HCEC 1CT (cell line): ENCODE results near the gene OGT.
"Not testable (repeated sequence)": the region's sequence is repeated elsewhere in the genome, so short reads cannot be mapped to it uniquely, and the experiment has no call there.

ENCODE experiments used
- DNase-seq: peaks from one replicate; pipeline ENCODE4 v3.0.0-alpha.2; 2017

The OGT gene

GRCh38 chrX:71532753-71533425, at the start of gene OGT:
OGT (plus strand) TSS chrX:71533104; CDS start chrX:71533300, 196 bp downstream.
- peak; percentile 94 for DNase-seq

GRCh38 chrX:71487814-71488213, 45.1 kb upstream of the OGT start:
- no peak for DNase-seq

- DNase-seq = no peak
Observed at GRCh38 chrX:71489540-71489939, 43.4 kb upstream of the OGT start.

- DNase-seq = no peak
Observed at GRCh38 chrX:71492231-71493065, 40.5 kb upstream of the OGT start.

GRCh38 chrX:71493111-71493613, 39.7 kb upstream of the OGT start:
- no peak for DNase-seq

GRCh38 chrX:71495979-71496378, 36.9 kb upstream of the OGT start:
- DNase-seq = not testable (repeated sequence)

GRCh38 chrX:71496476-71496875, 36.4 kb upstream of the OGT start:
- DNase-seq = no peak

GRCh38 chrX:71502080-71502479, 30.8 kb upstream of the OGT start:
- DNase-seq = not testable (repeated sequence)

GRCh38 chrX:71504346-71504745, 28.6 kb upstream of the OGT start:
- DNase-seq = no peak

- no peak for DNase-seq
Observed at GRCh38 chrX:71509289-71509688, 23.6 kb upstream of the OGT start.

GRCh38 chrX:71510161-71510560, 22.7 kb upstream of the OGT start:
- DNase-seq = no peak

- DNase-seq = not testable (repeated sequence)
Observed at GRCh38 chrX:71513731-71514130, 19.2 kb upstream of the OGT start.

- DNase-seq = no peak
Observed at GRCh38 chrX:71514367-71515037, 18.4 kb upstream of the OGT start.

GRCh38 chrX:71515038-71515396, 17.9 kb upstream of the OGT start:
- no peak for DNase-seq

GRCh38 chrX:71525316-71525715, 7.6 kb upstream of the OGT start:
- no peak for DNase-seq

- DNase-seq = peak; percentile 43
Observed at GRCh38 chrX:71532078-71532752, 689 bp upstream of the OGT start.

GRCh38 chrX:71533516-71533850, 579 bp downstream of the OGT start:
- DNase-seq = no peak

GRCh38 chrX:71533851-71534561, 1.1 kb downstream of the OGT start:
- DNase-seq = peak; percentile 44

GRCh38 chrX:71534773-71535544, 2.1 kb downstream of the OGT start:
- DNase-seq = no peak

- no peak for DNase-seq
Observed at GRCh38 chrX:71536285-71536684, 3.4 kb downstream of the OGT start.

GRCh38 chrX:71537743-71538142, 4.8 kb downstream of the OGT start:
- no peak for DNase-seq

- no peak for DNase-seq
Observed at GRCh38 chrX:71540801-71541200, 7.9 kb downstream of the OGT start.
